ENCODE results near the gene PAX8.
A peak's percentile ranks its signal among the peaks of the same experiment; 100 is the strongest.
"Not testable (repeated sequence)": the region's sequence is repeated elsewhere in the genome, so short reads cannot be mapped to it uniquely, and the experiment has no call there.

PAX8 gene

DNA sequence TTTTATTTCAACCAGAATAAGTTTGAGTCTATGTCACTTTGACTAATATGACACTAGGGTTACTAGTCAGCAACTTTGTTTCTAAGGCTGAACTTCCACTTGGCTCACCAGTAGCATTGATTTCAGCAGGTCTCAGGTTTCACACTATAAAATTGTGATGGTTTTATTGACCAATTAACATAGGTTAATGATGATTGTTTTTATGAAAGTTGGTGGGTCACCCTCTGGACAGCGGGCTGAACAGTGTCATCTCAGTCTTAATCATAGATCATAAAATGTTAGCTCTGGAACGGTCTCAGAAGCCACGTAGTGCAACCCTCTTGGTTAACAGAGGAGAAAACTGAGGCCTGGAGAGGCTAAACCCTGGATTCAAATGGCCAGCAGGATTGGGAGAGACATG is 40.2 kb upstream of the PAX8 start:
- not testable (repeated sequence) for H3K4me2 ChIP-seq (ENCODE audit: insufficient read depth, low read length); H3K36me3 ChIP-seq (ENCODE audit: insufficient read depth, low read length); DNase-seq; H3K27me3 ChIP-seq (ENCODE audit: insufficient read depth, low read length, poor library complexity); ATAC-seq (ENCODE audit: insufficient read depth, low read depth); H3K27ac ChIP-seq (ENCODE audit: low read length); H3K4me1 ChIP-seq (ENCODE audit: insufficient read depth, low read length); H4K20me1 ChIP-seq (ENCODE audit: insufficient read depth, low read length); H3K79me2 ChIP-seq (ENCODE audit: insufficient read depth, low read length); H3K4me3 ChIP-seq (ENCODE audit: low read depth in 1 of 2, low read length in 2 of 2); H3K9me3 ChIP-seq (ENCODE audit: insufficient read depth, low read length, severe bottlenecking); H3K9ac ChIP-seq (ENCODE audit: low read depth, low read length); H2AFZ ChIP-seq (ENCODE audit: low read depth, low read length)

DNA sequence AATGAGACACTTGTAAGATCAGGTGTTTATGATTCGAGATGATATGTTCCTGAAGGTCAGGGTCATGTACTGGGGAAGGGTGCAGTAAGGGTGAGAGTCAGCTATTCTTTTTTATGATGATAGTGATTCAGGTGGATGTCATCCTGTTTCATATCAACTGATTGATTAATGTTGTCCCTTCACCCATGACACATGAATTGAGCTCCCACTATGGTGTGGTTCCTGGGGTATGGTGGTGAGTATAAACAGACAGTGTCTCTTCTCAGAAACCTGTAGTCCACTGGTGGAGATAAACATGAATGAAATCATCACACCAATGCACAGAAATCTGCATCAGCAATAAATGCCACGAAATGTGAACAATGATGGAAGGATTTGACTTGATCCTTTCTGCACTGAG is 37.4 kb upstream of the PAX8 start:
- ATAC-seq (ENCODE audit: insufficient read depth, low read depth) (no peak), DNase-seq (no peak)
- Histone ChIP-seq H3K9me3 (ENCODE audit: insufficient read depth, low read length, severe bottlenecking) (no peaks in the 10 kb centered on the region), H3K27me3 (ENCODE audit: insufficient read depth, low read length, poor library complexity) (peaks cover 15% of the 10 kb centered on the region), H2AFZ (ENCODE audit: low read depth, low read length) (no peak overlapping the region), H3K79me2 (ENCODE audit: insufficient read depth, low read length) (no peaks in the 10 kb centered on the region), H3K27ac (ENCODE audit: low read length) (no peak overlapping the region), H3K4me3 (ENCODE audit: low read depth in 1 of 2, low read length in 2 of 2) (no peak overlapping the region), H3K36me3 (ENCODE audit: insufficient read depth, low read length) (no peaks in the 10 kb centered on the region), H3K4me2 (ENCODE audit: insufficient read depth, low read length) (no peak overlapping the region), H4K20me1 (ENCODE audit: insufficient read depth, low read length) (no peaks in the 10 kb centered on the region), H3K9ac (ENCODE audit: low read depth, low read length) (no peak overlapping the region), H3K4me1 (ENCODE audit: insufficient read depth, low read length) (no peaks in the 10 kb centered on the region)
- no peak for TF ChIP-seq EZH2 (IDR thresholded peaks at IDR 0.05; ENCODE audit: borderline replicate concordance, low read depth, low read length, severe bottlenecking)

GRCh38 chr2:113314663-113315062 is 35.9 kb upstream of the PAX8 start:
- not testable (repeated sequence) for ATAC-seq (ENCODE audit: insufficient read depth, low read depth); DNase-seq; H3K4me1 ChIP-seq (ENCODE audit: insufficient read depth, low read length)

DNA sequence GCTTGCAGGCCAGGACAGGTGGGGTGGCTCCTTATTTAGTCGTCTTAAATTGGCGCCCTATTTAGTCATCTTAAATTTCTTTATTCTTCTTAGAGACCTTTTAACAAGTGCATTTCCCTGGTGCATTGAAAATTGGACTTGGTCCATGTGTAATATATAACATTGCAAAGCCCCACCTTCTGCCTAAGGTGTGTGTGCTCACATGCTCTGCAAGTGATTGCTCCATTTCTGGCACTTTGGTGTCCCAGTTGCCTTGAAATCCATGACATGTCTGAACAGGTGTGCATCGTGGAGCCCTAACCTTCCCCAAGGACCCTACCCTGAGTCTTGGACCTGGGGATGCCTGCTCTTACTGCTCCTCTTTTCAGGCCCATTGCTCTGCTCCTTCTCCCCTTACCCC is 35.5 kb upstream of the PAX8 start:
- H3K4me2 ChIP-seq (ENCODE audit: insufficient read depth, low read length); H3K9me3 ChIP-seq (ENCODE audit: insufficient read depth, low read length, severe bottlenecking); ATAC-seq (ENCODE audit: insufficient read depth, low read depth); H3K9ac ChIP-seq (ENCODE audit: low read depth, low read length); H3K27ac ChIP-seq (ENCODE audit: low read length); H2AFZ ChIP-seq (ENCODE audit: low read depth, low read length); H3K4me3 ChIP-seq (ENCODE audit: low read depth in 1 of 2, low read length in 2 of 2); H4K20me1 ChIP-seq (ENCODE audit: insufficient read depth, low read length); DNase-seq; H3K4me1 ChIP-seq (ENCODE audit: insufficient read depth, low read length); H3K79me2 ChIP-seq (ENCODE audit: insufficient read depth, low read length); H3K36me3 ChIP-seq (ENCODE audit: insufficient read depth, low read length): not testable (repeated sequence)
- peaks cover 29% of the 10 kb centered on the region for H3K27me3 ChIP-seq (ENCODE audit: insufficient read depth, low read length, poor library complexity)

More at GRCh38 chr2:113314663-113315062, 35.9 kb upstream of the PAX8 start:
- not testable (repeated sequence) for H2AFZ ChIP-seq (ENCODE audit: low read depth, low read length); H3K27ac ChIP-seq (ENCODE audit: low read length); H4K20me1 ChIP-seq (ENCODE audit: insufficient read depth, low read length); H3K36me3 ChIP-seq (ENCODE audit: insufficient read depth, low read length); H3K4me3 ChIP-seq (ENCODE audit: low read depth in 1 of 2, low read length in 2 of 2); H3K4me2 ChIP-seq (ENCODE audit: insufficient read depth, low read length); H3K9me3 ChIP-seq (ENCODE audit: insufficient read depth, low read length, severe bottlenecking); H3K9ac ChIP-seq (ENCODE audit: low read depth, low read length); H3K79me2 ChIP-seq (ENCODE audit: insufficient read depth, low read length)
- peaks cover 26% of the 10 kb centered on the region for H3K27me3 ChIP-seq (ENCODE audit: insufficient read depth, low read length, poor library complexity)

GRCh38 chr2:113311781-113312180 is 33.1 kb upstream of the PAX8 start:
- not testable (repeated sequence) for H3K9ac ChIP-seq (ENCODE audit: low read depth, low read length); ATAC-seq (ENCODE audit: insufficient read depth, low read depth); H3K36me3 ChIP-seq (ENCODE audit: insufficient read depth, low read length); H3K27ac ChIP-seq (ENCODE audit: low read length); H3K79me2 ChIP-seq (ENCODE audit: insufficient read depth, low read length); H3K4me2 ChIP-seq (ENCODE audit: insufficient read depth, low read length); DNase-seq; H3K4me1 ChIP-seq (ENCODE audit: insufficient read depth, low read length); H4K20me1 ChIP-seq (ENCODE audit: insufficient read depth, low read length); H3K4me3 ChIP-seq (ENCODE audit: low read depth in 1 of 2, low read length in 2 of 2); H2AFZ ChIP-seq (ENCODE audit: low read depth, low read length); H3K9me3 ChIP-seq (ENCODE audit: insufficient read depth, low read length, severe bottlenecking)
- H3K27me3 ChIP-seq (ENCODE audit: insufficient read depth, low read length, poor library complexity), result peaks cover 27% of the 10 kb centered on the region

GRCh38 chr2:113311191-113311590 is 32.5 kb upstream of the PAX8 start:
- 0 out of 3 replicates have a peak, but pooled peaks have one; percentile 24 for ATAC-seq (ENCODE audit: insufficient read depth, low read depth)
- H3K4me2 ChIP-seq (ENCODE audit: insufficient read depth, low read length); H2AFZ ChIP-seq (ENCODE audit: low read depth, low read length); H3K27ac ChIP-seq (ENCODE audit: low read length); H3K9ac ChIP-seq (ENCODE audit: low read depth, low read length); H3K36me3 ChIP-seq (ENCODE audit: insufficient read depth, low read length); H3K4me3 ChIP-seq (ENCODE audit: low read depth in 1 of 2, low read length in 2 of 2); H3K4me1 ChIP-seq (ENCODE audit: insufficient read depth, low read length); H3K9me3 ChIP-seq (ENCODE audit: insufficient read depth, low read length, severe bottlenecking); DNase-seq; H3K79me2 ChIP-seq (ENCODE audit: insufficient read depth, low read length); H4K20me1 ChIP-seq (ENCODE audit: insufficient read depth, low read length): not testable (repeated sequence)
- H3K27me3 ChIP-seq (ENCODE audit: insufficient read depth, low read length, poor library complexity), result peaks cover 27% of the 10 kb centered on the region

Data from DND-41 (cell line).